ENCODE data around the gene CAMK2N1.
A peak's percentile ranks its signal among the peaks of the same experiment; 100 is the strongest.

- TF ChIP-seq NR2C2 (CRISPR knock-in tag; IDR thresholded peaks at IDR 0.05; ENCODE audit: borderline replicate concordance) (no peak), MAX (IDR thresholded peaks at IDR 0.05) (no peak), CTCF (CRISPR knock-in tag; IDR thresholded peaks at IDR 0.05) (peak; percentile 68), POLR2A (IDR thresholded peaks at IDR 0.05; ENCODE audit: insufficient read depth in 1 of 2, low read depth in 2 of 2, low read length in 2 of 2) (peak in 1 of 2 experiments; percentile 16; a peak in 1 of 4 replicates), NFKB2 (CRISPR knock-in tag; IDR thresholded peaks at IDR 0.05; ENCODE audit: borderline replicate concordance) (peak; percentile 50), BRCA1 (CRISPR knock-in tag; IDR thresholded peaks at IDR 0.05) (no peak), ZNF614 (CRISPR knock-in tag; IDR thresholded peaks at IDR 0.05; ENCODE audit: borderline replicate concordance) (no peak), RELA (CRISPR knock-in tag; IDR thresholded peaks at IDR 0.05) (no peak), NR1H2 (CRISPR knock-in tag; IDR thresholded peaks at IDR 0.05; ENCODE audit: borderline replicate concordance, low read depth) (0 out of 2 replicates have a peak, but pooled peaks have one; percentile 36), ZZZ3 (CRISPR knock-in tag; IDR thresholded peaks at IDR 0.05; ENCODE audit: borderline replicate concordance) (no peak), SIN3A (IDR thresholded peaks at IDR 0.05; ENCODE audit: borderline replicate concordance, low read depth, low read length) (0 out of 2 replicates have a peak, but pooled peaks have one; percentile 15), YY1 (IDR thresholded peaks at IDR 0.05; ENCODE audit: insufficient read depth, insufficient replicate concordance, low read depth, low read length) (no peak), KDM5A (IDR thresholded peaks at IDR 0.05; ENCODE audit: borderline replicate concordance, low read length) (peak; percentile 42; the same call in 1 of the 2 replicates), SYNCRIP (IDR thresholded peaks at IDR 0.05; ENCODE audit: insufficient read depth, low read depth, low read length) (no peak)
These were observed 2.0 kb downstream of the CAMK2N1 start for GRCh38 chr1:20483833-20484518.
